A673 (cell line): ENCODE measurements around the gene GPR78. TPM values are rescaled to one million over a fixed set of nuclear protein-coding genes. Genes with fewer than 3 reads are reported as not detected.

Experiments
- BruUV-seq: library from RNA; stranded (reverse); fragments of 400-500 nt; replicated peaks from 2 replicates; lab custom pipeline; 2021; lab: Mats Ljungman, UMichigan
- CTCF ChIA-PET: fragments of 300-600 bp; sonication (Branson Sonifier 250); formaldehyde crosslinking; loops from one replicate; lab custom pipeline; 2022; ENCODE audit warnings: antibody characterized with exemption; lab: Charles Lee
- POLR2A ChIA-PET: fragments of 300-600 bp; sonication (Branson Sonifier 250); formaldehyde crosslinking; loops from one replicate; lab custom pipeline; 2022; ENCODE audit warnings: antibody characterized with exemption; ENCODE audit not compliant: low non-redundant PET; lab: Charles Lee
- DNase-seq: peaks from one replicate; pipeline ENCODE4 v3.0.0-alpha.2; 2015; ENCODE audit warnings: low spot score
- H3K27ac ChIP-seq: fragments of 200-600 bp; sonication (generic); 2 replicates; pipeline ENCODE4 v1.5.1; 2016; ENCODE audit warnings: mixed run types, low read depth, mild to moderate bottlenecking, mixed read lengths, antibody characterized with exemption, low read length; ENCODE audit not compliant: poor library complexity, severe bottlenecking
- H3K27me3 ChIP-seq: fragments of 200-600 bp; sonication (generic); replicated peaks from 2 replicates; pipeline ENCODE4 v1.6.1; 2017; ENCODE audit warnings: mixed run types, low read depth, mild to moderate bottlenecking, mixed read lengths, antibody characterized with exemption, low read length; ENCODE audit not compliant: insufficient read depth, poor library complexity
- H3K36me3 ChIP-seq: fragments of 200-600 bp; sonication (generic); 2 replicates; pipeline ENCODE4 v1.6.1; 2016; ENCODE audit warnings: mixed run types, mild to moderate bottlenecking, mixed read lengths, antibody characterized with exemption, low read length; ENCODE audit not compliant: insufficient read depth, poor library complexity, severe bottlenecking
- H3K4me1 ChIP-seq: fragments of 200-600 bp; sonication (generic); 2 replicates; pipeline ENCODE4 v1.6.1; 2017; ENCODE audit warnings: mixed run types, mild to moderate bottlenecking, mixed read lengths, antibody characterized with exemption, low read length; ENCODE audit not compliant: insufficient read depth, poor library complexity, severe bottlenecking
- H3K4me3 ChIP-seq: fragments of 200-600 bp; sonication (generic); 2 replicates; pipeline ENCODE4 v1.5.1; 2016; ENCODE audit warnings: low read depth, mixed run types, mild to moderate bottlenecking, mixed read lengths, low read length; ENCODE audit not compliant: poor library complexity, severe bottlenecking
- H3K9me3 ChIP-seq: fragments of 200-600 bp; sonication (generic); 2 replicates; pipeline ENCODE4 v1.6.1; 2016; ENCODE audit warnings: mixed run types, low read depth, mild to moderate bottlenecking, mixed read lengths, antibody characterized with exemption, low read length; ENCODE audit not compliant: poor library complexity, severe bottlenecking
- CTCF ChIP-seq: fragments of 300-800, 200-600 bp; sonication (generic); conservative IDR thresholded peaks from 2 replicates; pipeline ENCODE4 v1.5.1; 2017; ENCODE audit warnings: low read depth, mild to moderate bottlenecking, antibody characterized with exemption, low read length, moderate library complexity, mixed read lengths
- EZH2 ChIP-seq: fragments of 200-600 bp; sonication (generic); IDR thresholded peaks from 2 replicates; pipeline ENCODE4 v1.6.1; 2017; ENCODE audit warnings: borderline replicate concordance, low read depth, mild to moderate bottlenecking, mixed read lengths, antibody characterized with exemption, low read length; ENCODE audit not compliant: poor library complexity, severe bottlenecking
- intact Hi-C: fragments of 100-400 bp; cut with micrococcal nuclease; formaldehyde crosslinking; loops from one replicate; pipeline ENCODE4 v1.10.0; 2022; ENCODE audit not compliant: unreplicated experiment
- total RNA-seq: library from RNA; stranded (reverse); gene quantifications from 2 replicates; pipeline ENCODE4 v1.2.3, GENCODE V29; 2021

Gene GPR78
- total RNA-seq, 1 experiment from 2014 or later, result not detected

GRCh38 chr4:8586246-8586645, 6.1 kb downstream of the GPR78 start:
- intact Hi-C loops, result no loop called here
- TF ChIP-seq CTCF, result no peak
- no TSS peak for BruUV-seq
- Histone ChIP-seq H3K27me3 (peaks cover 65% of the 10 kb centered on the region), H3K36me3 (no peaks in the 10 kb centered on the region), H3K9me3 (no peaks in the 10 kb centered on the region), H3K4me3 (no peak overlapping the region), H3K27ac (no peak overlapping the region), H3K4me1 (no peaks in the 10 kb centered on the region)
- ChIA-PET POLR2A (no interaction called here), CTCF (no interaction called here)
- DNase-seq, result no peak

GRCh38 chr4:8586671-8587468, 6.7 kb downstream of the GPR78 start:
- H3K4me1 ChIP-seq, result no peaks in the 10 kb centered on the region
- intact Hi-C loops, result no loop called here
- H3K36me3 ChIP-seq, result no peaks in the 10 kb centered on the region
- no peak overlapping the region for H3K27ac ChIP-seq
- CTCF ChIA-PET, result no interaction called here
- TF ChIP-seq EZH2, result no peak
- no peak for TF ChIP-seq CTCF
- peaks cover 68% of the 10 kb centered on the region for H3K27me3 ChIP-seq
- no peak overlapping the region for H3K4me3 ChIP-seq
- POLR2A ChIA-PET, result no interaction called here
- BruUV-seq, result no TSS peak
- DNase-seq, result no peak
- H3K9me3 ChIP-seq, result no peaks in the 10 kb centered on the region

GRCh38 chr4:8587469-8588195, 7.4 kb downstream of the GPR78 start:
- intact Hi-C loops, result no loop called here
- BruUV-seq, result no TSS peak
- POLR2A ChIA-PET, result interaction anchor here (0.6 kb wide), 1 partner anchor 387 kb away, joined by 3 read pairs; no protein-coding TSS in a partner anchor

More at GRCh38 chr4:8587469-8588195, 7.4 kb downstream of the GPR78 start:
- Histone ChIP-seq H3K4me1 (no peaks in the 10 kb centered on the region), H3K27ac (no peak overlapping the region), H3K36me3 (no peaks in the 10 kb centered on the region), H3K27me3 (peaks cover 69% of the 10 kb centered on the region), H3K4me3 (no peak overlapping the region), H3K9me3 (no peaks in the 10 kb centered on the region)
- DNase-seq, result no peak
- CTCF ChIA-PET, result no interaction called here
- TF ChIP-seq EZH2, result no peak
- TF ChIP-seq CTCF, result no peak
